ENCODE results near the gene BMP5.

DNA sequence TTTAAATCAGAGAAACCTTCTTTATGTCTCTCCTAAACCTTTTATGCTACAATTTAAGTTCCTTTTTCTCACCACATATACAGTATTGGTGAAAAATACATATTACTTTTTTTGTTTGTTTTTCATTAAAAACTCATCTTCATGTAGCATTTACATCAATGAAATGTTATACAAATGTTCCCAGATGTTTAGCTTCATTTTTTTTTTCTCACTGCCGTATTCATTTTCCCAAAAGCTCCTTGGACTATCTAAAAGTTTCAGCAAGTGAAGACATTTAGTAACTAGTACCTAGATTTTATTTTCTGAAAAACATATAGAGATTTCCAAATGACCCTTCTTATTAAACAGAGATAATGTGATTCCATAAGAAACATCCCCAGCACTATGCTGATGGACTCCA lies 128.9 kb downstream of the BMP5 start:
- TF ChIP-seq, protein P1, sequence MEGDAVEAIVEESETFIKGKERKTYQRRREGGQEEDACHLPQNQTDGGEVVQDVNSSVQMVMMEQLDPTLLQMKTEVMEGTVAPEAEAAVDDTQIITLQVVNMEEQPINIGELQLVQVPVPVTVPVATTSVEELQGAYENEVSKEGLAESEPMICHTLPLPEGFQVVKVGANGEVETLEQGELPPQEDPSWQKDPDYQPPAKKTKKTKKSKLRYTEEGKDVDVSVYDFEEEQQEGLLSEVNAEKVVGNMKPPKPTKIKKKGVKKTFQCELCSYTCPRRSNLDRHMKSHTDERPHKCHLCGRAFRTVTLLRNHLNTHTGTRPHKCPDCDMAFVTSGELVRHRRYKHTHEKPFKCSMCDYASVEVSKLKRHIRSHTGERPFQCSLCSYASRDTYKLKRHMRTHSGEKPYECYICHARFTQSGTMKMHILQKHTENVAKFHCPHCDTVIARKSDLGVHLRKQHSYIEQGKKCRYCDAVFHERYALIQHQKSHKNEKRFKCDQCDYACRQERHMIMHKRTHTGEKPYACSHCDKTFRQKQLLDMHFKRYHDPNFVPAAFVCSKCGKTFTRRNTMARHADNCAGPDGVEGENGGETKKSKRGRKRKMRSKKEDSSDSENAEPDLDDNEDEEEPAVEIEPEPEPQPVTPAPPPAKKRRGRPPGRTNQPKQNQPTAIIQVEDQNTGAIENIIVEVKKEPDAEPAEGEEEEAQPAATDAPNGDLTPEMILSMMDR (conservative IDR thresholded peaks at IDR 0.05 in 1 of 2, IDR thresholded peaks at IDR 0.05 in 1 of 2; ENCODE audit: low read depth in 1 of 2, low read length in 2 of 2), result no peak
- TF ChIP-seq EZH2 (IDR thresholded peaks at IDR 0.05; ENCODE audit: low read length, missing control alignments), result no peak
